NCI-H345 treated with DMSO at 0.1 percent for 48 hours (cell line): Measurements from ENCODE around the gene NCF4.

ENCODE experiments used
- DNase-seq: peaks from one replicate; lab custom pipeline; 2025; ENCODE audit not compliant: unreplicated experiment; lab: John Stamatoyannopoulos, UW

Gene NCF4

DNA sequence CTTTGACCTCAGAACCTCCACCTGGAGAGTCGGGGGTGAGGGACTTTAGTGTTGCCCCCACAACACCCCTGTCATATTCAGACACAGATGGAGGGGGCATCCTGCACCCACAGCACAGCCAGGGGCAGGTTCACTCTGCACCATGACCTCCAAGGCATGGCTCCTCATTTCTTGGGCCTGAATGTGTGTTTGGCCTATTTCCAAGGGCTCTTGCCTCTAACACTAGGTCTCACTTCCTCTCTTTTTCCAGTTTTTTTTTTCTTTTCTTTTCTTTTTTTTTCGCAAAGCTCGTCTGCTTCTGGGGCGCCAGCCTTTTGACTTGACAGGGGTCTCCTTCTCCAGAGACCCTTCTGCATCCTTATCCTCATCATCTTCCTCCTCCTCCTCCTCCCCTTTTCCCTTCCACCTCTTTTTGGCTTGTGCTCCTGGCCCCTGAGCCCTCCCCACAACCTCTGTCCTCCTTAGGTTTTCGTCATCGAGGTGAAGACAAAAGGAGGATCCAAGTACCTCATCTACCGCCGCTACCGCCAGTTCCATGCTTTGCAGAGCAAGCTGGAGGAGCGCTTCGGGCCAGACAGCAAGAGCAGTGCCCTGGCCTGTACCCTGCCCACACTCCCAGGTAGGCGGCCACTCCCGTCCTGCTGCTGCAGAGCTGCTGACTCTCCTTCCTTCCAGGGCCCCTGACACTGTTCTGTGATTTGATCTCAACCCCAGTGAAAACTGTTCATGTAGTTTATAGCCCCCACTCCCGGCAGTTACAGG is 3.8 kb downstream of the NCF4 start:
- no peak for DNase-seq

DNA sequence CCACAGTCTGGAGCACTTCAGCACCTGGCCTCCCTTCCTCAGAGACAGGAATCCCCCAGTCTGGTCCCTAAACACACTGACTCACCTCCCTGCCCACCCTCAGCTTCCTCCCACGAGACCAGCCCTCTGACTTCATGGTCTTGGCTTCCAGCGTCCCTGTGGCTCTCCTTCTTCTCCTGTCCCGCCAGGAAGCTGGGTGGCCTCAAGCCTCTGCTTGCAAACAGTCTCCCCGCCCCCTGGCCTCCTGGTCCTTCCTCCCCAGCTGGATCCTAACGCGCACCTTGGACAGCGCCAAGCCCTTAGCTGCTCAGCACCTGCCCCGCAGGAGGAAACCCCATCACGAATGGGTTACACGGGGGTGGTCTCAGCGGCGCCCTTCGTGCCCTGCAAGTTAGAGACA is 4.5 kb downstream of the NCF4 start:
- DNase-seq, result no peak

DNA sequence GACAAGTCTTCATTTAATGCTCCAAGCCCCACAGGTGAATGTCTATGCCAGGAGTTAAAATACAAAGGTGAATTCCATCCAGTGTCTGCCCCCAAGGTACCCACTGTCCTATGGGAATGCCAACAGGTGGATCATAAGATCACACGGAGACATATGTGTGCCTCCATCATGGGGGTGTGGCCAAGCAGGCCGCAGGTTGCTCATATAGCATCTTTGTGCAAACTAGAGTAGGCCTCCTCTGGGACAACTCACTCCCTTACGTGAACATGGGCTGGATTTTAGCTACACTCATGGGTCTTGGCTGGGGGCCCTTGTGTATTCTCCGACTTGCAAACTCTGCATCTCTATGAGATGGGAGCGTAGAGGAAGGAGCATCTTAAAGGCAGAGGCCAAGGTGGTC is 6.9 kb downstream of the NCF4 start:
- DNase-seq, result no peak

DNA sequence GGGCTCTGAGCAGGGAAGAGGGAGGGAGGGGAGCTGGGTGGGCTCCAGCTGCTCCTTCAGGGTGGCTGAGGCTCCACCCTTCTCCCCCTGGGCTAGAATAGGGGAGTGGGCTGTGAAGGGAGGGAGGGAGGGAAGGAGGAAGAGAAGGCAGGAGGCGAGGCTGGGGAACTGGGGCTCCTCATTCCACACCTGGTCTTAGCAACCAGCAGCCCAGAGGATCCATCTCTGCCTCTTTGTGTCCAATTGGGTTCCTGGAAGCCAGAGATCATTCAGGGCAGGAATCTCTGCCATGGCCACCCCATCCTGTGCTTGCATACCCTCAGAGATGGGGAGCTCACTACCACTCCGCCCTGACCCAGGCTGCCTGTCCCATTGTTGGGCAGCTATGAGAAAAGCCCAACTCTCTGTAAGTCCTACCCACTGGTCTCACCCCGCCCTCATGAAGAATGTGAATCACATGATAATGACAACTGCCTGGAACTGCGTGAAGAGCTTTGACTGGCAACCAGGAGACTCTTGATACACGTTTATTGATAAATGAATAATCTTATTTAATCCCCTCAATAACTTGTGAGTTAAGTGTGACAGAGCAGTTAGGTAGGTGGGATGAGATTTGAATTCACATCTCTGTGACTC is 7.9 kb downstream of the NCF4 start:
- DNase-seq, result no peak

- DNase-seq, result no peak
These were observed 9.4 kb downstream of the NCF4 start for GRCh38 chr22:36870250-36870649.

GRCh38 chr22:36871669-36872081 is 10.9 kb downstream of the NCF4 start:
- no peak for DNase-seq

DNA sequence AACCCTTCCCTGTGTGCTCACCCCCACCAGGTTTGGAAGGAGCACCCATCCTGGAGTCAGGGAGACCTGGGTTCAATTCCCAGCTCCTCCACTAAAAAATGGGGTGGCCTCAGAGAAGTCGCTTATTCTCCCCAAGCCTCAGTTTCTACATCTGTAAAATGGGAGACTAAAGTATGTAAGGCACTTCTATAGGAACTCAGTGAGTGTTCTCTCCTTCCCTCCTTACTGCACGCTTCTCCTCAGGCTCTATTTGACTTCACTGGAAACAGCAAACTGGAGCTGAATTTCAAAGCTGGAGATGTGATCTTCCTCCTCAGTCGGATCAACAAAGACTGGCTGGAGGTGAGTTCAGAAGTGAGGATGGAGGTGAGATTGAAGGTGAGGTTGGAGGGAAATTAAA is 11.3 kb downstream of the NCF4 start:
- no peak for DNase-seq

DNA sequence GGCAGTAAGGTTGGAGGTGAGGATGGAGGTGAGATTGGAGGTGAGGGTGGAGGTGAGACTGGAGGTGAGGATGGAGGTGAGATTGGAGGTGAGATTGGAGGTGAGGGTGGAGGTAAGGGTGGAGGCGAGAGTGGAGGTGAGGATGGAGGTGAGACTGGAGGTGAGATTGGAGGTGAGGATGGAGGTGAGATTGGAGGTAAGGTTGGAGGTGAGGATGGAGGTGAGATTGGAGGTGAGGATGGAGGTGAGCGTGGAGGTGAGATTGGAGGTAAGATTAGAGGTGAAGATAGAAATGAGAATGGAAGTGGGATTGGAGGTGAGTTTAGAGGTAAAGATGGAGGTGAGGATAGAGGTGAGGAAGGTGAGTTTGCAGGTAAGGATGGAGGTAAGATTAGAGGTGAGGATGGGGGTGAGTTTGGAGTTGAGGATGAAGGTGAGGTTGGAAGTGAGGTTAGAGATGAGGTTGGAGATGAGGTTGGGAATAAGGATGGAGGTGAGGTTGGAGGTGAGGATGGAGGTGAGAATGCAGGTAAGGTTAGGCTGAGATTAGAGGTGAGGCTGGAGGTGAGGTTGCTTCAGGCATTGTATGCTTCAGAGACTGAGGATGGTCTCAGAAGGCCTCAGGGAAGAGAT is 12.2 kb downstream of the NCF4 start:
- no peak for DNase-seq

DNA sequence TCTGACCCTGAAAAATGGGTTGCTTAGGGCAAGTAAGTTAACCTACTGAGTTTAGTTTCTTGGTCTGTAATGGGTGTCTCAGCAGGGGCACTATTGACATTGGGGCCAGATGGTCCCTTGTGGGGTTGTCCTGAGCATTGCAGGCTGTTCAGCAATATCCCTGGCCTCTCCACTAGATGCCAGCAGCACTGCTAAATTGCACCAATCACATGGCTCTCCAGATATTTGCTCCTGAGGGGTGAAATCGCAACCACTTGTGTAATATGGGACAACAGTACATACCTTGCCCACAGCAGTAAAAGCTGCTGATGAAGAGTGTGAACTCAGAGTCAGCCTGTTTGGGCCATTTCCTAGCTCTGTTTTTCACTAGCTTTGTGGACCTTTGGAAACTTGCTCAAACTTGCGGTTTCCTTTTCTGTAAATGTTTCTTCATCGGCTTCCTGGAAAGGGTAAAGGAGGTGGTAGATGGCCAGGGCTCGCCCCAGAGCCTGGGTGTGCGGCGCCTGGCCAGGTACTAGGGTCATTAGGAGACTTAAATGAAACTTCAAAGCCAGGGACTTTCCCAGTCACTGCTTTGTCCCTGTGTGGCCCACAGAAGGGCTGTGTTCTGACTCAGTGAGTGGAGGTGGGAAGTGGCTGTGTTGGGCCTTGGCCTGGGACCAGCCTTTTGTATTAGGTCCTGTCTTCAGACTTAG is 13.0 kb downstream of the NCF4 start:
- DNase-seq, result no peak

DNA sequence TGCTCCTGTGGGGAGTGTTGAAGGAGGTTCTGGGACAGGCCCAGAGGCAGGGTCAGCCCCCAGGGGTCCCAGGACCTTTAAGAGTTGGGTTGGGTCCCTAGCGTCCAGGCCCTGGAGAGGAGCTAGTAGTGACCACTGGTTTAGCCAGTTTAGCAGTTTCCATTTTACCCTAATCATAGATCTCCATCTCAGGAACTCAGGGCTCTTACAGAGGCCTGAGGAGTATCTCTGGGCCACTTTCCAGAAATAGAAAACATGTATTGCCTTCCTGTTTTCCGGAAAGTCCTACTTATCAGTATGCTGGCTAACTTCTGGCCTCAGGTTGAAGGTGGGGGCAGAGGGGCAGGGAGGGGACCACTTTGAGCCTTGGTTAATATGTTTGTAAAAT is 13.5 kb downstream of the NCF4 start:
- DNase-seq, result no peak

GRCh38 chr22:36874736-36875135 is 13.9 kb downstream of the NCF4 start:
- DNase-seq, result no peak

DNA sequence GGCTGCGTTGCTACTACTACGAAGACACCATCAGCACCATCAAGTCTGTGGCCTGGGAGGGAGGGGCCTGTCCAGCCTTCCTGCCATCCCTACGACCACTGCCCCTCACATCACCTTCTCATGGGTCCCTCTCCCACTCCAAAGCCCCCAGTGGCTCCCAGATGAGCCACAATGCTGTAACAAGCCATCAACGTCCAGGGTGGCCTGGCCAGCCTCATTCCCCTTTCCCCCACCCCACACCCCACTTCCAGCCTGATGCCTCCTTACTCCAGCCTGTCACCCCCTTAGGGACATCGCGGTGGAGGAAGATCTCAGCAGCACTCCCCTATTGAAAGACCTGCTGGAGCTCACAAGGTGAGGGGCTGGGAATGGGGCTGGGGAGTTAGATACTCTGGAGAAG is 14.9 kb downstream of the NCF4 start:
- no peak for DNase-seq

DNA sequence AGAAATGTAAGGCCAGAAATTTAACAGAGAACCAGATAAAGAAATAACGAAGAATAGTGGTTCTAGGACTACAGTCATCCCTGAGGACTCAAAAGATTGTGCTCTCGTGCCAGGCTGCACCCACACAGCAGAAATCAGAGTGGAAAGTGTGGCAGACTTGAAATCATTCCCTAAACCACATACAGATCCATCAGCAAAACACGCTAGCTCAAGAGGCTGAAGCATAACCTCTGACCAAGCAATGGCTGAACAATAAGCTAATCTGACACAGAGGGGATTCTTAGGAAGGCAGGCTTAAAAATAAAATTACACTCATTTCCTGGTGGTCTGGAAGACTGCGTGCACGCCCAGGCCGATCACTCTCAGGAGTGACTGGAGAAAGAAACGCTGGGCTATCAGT is 19.0 kb downstream of the NCF4 start:
- DNase-seq, result no peak

- DNase-seq, result no peak
These were observed 20.9 kb downstream of the NCF4 start for GRCh38 chr22:36881504-36882245.

DNA sequence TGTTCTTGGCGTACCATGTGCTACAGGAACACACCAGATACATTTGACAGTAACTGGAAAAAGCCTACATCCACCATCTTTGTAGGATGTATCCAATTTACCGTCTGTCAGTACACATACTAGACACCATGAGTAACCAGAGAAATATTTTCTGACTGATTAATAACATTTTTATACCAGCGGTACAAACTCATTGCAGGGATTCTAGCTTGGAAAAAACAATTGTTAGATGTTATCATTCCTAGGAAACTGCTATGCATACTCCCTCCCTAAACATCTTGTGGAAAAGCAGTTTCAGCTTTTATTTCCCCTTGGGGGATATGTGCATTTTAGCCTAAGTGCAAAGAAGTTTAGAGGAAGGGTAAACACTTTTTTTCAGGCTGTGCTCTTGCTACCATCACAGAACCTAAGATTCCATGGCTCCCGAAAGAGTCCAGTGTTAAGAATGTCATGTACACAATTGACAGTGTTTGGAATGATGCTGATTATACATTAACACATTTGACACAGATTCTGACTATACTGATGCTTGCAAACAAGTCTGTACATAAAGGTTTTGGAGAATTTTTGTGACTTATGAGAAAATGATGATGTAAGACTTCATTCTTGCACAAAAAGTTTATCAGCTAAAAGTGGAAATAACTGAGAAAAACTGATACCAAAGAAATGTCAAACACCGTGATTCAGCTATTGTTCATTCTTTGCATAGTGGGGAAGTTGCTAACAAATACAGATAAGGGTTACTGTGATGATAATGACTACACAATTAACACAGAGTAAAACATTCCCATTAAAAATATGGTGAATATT is 23.7 kb downstream of the NCF4 start:
- DNase-seq, result no peak

DNA sequence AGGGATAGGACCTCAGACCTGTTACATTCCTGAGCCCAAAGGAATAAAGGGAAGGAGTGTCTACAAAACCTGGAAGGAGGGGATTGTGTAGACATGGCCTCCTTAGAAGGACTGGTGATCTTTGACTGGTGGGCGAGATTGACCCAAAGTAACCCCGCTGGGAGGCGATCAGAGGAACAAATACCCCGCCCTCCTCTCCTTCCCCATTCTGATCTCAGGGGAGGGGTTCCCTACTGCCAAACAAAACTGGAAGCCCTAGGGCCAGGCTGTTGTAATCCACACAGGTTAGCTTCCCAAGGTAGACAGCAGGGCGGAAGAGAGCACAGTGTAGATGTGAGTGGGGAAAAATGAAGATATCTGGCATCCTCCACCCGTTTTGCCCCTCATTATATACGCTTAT is 24.7 kb downstream of the NCF4 start:
- DNase-seq, result no peak

DNA sequence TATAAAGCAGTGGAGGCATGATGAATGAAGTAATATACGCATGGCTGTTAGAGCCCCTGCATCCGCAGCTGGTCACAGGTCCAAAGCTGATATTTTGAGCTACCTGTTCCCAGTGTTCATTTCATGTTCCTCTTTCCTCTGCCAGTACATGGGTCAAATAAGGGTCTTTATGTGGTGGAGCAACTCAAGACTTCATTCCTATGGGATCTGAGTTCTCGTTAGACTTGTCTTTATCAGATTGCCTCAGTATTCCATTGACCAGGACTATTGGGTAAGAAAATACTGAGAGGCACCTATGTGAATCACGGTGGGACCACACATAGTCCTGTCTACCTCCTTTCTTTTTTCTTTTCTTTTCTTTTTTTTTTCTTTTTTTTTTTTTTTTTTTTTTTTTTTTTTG is 25.2 kb downstream of the NCF4 start:
- no peak for DNase-seq

GRCh38 chr22:36887162-36887561 is 26.4 kb downstream of the NCF4 start:
- DNase-seq, result no peak

DNA sequence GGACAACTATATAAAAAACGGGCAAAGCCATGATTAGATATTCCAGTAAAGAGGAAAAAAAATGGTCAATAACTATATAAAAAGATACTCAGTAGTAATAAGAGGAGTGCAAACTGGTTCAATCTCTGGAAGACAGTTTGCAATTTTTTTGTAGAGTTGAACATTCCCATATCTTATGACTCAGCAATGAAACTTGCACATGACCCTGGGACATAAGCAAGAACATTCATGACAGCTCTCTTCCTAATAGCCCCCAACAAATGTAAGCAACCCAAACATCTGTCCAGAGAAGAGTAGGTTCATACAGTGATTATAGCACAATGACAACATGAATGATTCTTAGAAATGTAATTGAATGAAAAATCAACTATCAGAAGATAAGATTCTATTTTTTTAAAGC is 30.8 kb downstream of the NCF4 start:
- DNase-seq, result no peak

DNA sequence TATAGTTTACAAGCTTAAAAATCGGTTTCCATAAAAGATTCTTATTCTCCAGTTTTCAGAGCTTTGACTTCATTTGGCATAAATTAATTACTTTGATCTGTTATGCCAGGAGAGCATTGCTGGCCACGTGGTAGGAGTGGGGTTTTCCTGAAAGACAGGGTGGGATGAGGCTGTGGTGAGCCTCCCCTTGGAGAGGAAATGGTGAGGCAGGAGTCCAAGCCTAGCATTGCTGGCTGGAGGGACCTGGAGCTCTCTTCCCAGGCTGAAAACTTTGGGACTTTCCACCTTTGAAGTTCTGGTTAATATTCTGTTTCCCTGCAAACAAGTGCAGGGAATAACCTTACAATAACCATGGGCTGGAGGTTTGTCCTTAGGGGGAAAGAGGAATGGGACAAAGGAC is 31.5 kb downstream of the NCF4 start:
- DNase-seq, result no peak
